NCI-H526 (cell line): ENCODE results near the gene ADAM8.

ENCODE experiments used
- DNase-seq, 2 experiments: peaks; one replicate each; lab custom pipeline; 2025; lab: John Stamatoyannopoulos, UW

ADAM8 gene

GRCh38 chr10:133308421-133309099 lies 31.9 kb upstream of the ADAM8 start, which contains the start of the genes TUBGCP2 and ZNF511:
Gene TUBGCP2 (minus strand): TSS chr10:133308872. CDS start chr10:133302941, 5,931 bp downstream.
Gene ZNF511 (plus strand): TSS chr10:133308914. CDS start chr10:133308944, 30 bp downstream.
- DNase-seq: peak in 1 of 2 experiments; percentile 75

GRCh38 chr10:133307776-133308420 lies 31.2 kb upstream of the ADAM8 start:
- peak; percentile 67 to 84 for DNase-seq

GRCh38 chr10:133306941-133307379 lies 30.3 kb upstream of the ADAM8 start:
- DNase-seq: no peak

- no peak for DNase-seq
Observed at GRCh38 chr10:133306097-133306476, 29.4 kb upstream of the ADAM8 start.

GRCh38 chr10:133303206-133303605 lies 26.5 kb upstream of the ADAM8 start:
- no peak for DNase-seq

- DNase-seq: no peak
Observed at GRCh38 chr10:133302230-133302629, 25.6 kb upstream of the ADAM8 start.

DNA sequence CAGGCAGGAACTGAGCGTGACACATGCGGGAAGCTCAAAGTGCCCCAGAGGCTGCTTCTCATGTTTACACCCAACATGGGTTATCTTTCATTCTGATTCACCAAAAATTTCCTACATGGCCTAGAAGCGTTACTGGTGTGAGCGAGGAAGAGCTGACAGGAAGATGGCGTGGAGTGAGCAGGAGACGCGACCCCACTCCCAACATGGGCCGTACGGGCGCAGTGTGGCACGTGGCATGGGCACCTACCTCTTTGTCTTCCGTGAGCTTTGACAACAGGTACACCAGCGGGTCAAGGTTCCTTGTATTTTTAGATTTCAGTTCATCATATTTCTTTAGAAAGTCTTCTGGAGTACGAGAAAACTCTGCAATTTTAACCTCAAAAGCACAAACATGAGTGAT lies 23.1 kb upstream of the ADAM8 start:
- DNase-seq: no peak

DNA sequence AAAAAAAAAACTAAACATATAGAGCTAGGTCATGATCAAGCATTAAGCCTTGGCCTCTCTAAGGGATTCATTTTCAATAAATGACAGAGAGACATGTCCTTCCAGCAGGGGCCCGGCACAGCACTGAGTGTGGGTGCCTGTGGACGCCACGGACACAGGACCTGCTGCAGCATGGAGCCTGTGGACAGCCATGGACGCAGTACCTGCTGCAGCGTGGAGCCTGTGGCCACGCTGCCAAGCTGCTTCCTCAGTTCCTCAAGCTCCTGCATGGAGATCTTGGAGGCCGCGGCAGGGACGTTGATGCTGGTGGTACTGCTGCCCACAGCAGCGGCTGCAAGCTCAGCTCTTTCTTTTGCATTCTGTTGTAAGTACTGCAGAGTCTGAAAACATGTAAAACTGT lies 22.6 kb upstream of the ADAM8 start:
- DNase-seq: no peak

- no peak for DNase-seq
Observed at GRCh38 chr10:133298466-133298865, 21.8 kb upstream of the ADAM8 start.

DNA sequence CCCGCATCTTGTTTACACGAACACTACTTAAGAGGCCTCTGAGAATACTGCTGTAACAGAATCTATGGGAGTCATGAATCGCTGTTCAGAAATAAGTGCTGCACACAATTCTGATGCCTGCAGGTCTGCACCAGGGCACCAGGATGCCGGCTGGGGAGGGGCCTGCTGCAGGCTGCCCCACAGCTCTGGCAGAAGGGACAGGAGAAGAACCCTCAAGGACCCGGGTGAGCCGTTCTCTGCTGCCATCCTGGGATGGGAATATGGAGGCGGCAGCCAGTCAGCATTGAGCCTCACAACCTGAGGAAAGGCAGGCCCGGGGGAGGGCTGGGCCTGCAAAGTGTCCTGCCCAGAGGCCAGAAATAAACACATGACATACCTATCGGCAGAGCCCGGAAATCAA lies 20.8 kb upstream of the ADAM8 start:
- DNase-seq: no peak

DNA sequence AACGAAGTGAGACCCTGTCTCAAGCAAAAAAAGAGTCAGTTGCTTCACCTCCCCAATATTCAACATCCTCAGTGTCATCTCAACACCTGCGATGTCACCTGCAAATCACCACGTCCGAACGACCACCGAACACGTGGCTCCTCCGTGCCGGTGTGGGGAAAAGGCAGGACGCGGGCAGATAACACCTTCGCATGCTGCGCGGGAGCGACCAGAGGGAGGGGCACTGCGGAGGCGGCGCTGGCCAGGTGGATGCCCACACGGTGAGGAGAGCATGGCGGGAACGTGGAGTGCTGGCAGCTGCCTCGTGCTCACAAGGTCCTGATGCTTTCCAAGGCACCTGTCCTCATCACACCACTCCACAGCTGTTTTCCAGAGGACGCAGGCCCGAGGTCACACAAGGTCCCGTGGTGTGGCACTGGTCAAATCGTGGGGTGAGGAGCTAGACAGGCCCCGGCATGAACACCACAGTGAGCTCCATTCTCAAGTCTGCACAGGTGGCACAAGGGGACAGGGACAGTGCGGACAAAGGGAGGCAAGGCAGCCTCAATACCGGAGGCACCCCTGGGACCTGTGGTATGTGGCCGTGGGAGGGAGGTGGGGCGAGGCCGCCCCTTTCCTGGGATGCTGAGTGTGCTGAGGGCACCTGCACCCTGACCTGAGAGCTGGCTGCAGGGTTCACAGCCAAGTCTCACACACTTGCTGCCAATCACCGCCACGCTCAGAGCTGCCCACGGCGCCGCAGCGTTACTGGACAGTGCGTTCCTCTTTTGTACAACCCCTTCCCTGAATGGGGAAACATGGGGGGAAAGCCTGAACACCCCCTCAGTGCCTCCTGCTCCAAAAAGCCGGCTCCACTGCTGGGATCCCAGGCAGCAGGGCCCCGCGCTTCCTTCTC lies 19.0 kb upstream of the ADAM8 start:
- no peak for DNase-seq

DNA sequence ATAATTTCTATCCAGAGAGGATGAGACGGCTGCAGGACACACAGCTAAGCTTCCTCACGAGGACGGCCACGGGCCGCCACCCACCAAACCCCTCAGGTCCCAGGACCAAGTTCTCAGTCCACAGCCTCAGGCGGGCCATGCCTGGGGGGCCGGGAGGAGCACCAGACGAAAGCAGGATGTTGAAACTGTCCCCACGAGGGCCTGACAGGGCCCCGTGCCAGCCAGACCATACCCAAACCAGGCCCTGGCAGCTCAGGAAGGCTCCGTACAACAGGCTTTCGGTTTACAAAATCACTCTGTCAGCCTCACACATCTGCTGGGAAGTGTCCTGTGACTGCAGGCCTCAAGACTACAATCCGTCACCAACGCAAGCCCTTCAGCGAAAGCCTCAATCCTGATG lies 17.5 kb upstream of the ADAM8 start:
- DNase-seq: no peak

GRCh38 chr10:133293810-133294119 lies 17.1 kb upstream of the ADAM8 start:
- no peak for DNase-seq

GRCh38 chr10:133292919-133293809 lies 16.5 kb upstream of the ADAM8 start:
- no peak for DNase-seq

- no peak for DNase-seq
Observed at GRCh38 chr10:133289761-133290160, 13.1 kb upstream of the ADAM8 start.

- DNase-seq: no peak
Observed at GRCh38 chr10:133287832-133288500, 11.3 kb upstream of the ADAM8 start.

DNA sequence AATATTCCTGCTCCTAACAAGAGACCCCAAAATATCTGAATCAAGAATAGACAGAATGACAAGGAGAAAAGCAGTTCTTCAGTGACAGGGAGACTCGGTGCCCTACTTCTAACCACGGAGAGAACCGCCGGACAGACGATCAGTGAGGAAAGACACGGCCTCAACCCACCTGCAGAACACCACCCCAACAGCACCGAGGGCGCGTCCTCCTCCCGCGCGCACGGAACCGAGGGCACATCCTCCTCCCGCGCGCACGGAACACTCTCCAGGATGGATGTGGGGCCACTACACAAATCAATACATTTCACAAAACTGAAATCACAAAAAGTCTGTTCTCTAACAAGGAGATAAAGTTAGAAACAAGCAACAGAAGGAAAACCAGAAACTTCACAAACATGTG lies 9.7 kb upstream of the ADAM8 start:
- DNase-seq: no peak

DNA sequence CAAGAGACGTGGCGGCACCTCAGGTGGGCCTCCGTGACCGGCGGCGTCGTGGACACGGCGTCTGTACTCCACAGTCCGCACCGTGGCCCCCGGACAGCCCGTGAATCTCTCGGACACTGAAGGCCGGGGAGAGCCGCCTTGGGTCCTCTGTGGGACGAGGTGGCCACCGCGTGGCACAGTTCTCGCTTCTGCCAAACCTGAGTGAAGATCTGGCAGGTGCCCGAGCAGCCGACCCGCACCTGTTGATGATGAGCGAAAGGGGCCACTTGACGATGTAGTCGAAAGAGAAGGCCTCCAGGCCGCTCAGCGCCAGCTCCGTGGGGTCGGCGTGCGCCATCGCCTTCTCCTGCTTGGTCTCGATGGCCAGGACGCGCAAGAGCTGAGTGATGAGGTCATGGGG lies 8.5 kb upstream of the ADAM8 start:
- DNase-seq: no peak

- DNase-seq: no peak
Observed at GRCh38 chr10:133283931-133284330, 7.3 kb upstream of the ADAM8 start.

DNA sequence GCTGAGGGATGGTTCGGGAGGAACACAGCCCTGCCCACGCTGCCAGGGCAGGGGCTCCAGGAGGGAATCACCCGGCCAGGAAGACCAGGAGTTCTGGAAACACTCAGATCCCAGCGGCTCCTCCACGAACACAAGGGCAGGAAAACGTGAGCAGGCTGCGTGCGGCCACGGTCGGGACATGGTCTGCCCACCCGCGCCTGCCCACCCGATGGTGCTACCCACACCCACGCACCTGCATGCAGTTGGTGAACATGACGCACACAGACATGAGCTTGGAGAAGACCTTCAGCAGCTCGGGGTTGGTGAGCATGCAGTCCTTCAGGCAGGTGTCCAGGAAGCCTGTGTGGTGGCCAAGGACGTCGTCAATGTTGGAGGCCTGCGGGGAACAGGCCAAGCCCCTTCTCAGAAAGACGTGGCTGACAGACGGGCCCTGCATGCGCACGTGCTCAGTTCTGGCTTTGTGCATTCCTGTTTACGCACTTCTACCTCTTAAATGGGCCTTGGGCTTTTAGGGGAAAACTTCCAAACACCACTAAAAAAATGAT lies 6.2 kb upstream of the ADAM8 start:
- DNase-seq: no peak
